ENCODE results near the gene CSNK1G3.
"Not testable (repeated sequence)": the region's sequence is repeated elsewhere in the genome, so short reads cannot be mapped to it uniquely, and the experiment has no call there.

CSNK1G3 gene

DNA sequence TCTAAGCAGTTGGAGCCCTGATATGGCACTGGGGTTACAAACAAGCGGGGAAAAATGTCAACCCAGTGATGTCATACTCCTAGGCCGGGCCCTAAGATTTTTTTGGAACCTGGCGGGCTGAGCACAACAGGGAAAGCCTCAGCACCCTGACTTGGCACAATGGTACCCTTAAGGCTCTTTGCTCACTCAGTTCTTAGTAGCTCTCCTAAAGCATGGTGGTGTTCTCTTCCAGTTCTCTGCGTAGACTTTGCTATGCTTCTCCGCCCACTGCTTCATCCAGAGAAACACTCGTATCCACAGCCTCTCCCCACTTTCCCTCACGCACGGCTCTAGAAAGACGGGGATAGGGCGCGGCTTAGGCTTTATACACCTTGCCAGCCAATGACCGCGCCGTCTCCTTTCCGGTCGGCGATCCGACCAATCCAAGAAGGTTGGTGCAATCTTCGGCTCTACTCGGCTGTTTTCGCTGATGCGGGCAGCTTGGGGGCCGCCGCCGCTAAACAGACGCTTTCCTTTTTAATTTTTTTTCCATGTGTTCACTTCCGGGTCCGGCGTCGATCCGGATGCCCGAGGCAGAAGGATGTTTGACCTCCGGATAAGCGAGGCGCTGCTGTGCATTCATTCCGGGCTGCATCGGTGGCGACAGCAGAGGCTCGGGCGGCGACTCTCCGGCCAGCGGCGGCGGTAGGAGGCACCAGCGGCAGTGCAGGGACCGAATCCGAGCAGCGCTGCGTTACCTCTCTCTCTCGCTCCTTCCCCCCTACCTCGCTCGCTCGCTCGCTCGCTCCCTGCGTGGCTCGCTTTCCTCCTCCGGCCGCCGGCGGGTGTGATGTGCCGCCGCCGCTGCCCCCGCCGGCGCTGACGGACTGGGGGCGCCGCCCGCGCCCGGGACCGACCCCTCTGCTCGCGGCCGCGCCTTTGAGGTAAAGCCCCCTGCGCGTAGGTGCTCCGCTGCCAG, at the start of gene CSNK1G3:
CSNK1G3 (plus strand) TSS at position 530 of the 958 bp plus-strand sequence. CDS start 33,487 bp downstream, outside the sequence.
- DNase-seq: peak; percentile 95

DNA sequence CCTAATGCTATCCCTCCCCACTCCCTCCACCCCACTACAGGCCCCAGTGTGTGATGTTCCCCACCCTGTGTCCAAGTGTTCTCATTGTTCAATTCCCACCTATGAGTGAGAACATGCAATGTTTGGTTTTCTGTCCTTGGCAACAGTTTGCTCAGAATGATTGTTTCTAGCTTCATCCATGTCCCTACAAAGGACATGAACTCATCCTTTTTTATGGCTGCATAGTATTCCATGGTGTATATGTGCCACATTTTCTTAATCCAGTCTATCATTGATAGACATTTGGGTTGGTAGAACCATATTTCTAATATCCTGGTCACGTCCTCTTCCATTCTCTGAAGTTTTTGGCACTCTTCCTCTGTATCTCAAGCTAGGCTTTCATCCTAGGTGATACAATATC, 45.1 kb upstream of the CSNK1G3 start:
- DNase-seq: not testable (repeated sequence)

DNA sequence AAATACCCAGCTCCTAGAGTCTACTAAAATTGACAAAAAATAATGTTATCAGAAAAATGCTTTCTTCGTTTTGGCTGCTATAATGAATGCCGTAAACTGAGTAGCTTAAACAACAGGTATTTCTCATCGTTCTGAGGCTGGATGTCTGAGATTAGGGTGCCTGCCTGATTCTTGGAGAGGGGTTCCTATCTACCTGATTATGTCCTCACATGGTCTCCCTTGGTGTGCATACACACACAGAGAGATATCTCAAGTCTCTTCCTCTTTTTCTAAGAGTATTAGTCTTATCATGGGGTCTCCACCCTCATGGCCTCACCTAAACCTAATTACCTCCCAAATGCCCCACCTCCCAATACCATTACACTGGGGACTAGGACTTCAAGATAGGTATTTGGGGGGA, 40.6 kb upstream of the CSNK1G3 start:
- DNase-seq: no peak

DNA sequence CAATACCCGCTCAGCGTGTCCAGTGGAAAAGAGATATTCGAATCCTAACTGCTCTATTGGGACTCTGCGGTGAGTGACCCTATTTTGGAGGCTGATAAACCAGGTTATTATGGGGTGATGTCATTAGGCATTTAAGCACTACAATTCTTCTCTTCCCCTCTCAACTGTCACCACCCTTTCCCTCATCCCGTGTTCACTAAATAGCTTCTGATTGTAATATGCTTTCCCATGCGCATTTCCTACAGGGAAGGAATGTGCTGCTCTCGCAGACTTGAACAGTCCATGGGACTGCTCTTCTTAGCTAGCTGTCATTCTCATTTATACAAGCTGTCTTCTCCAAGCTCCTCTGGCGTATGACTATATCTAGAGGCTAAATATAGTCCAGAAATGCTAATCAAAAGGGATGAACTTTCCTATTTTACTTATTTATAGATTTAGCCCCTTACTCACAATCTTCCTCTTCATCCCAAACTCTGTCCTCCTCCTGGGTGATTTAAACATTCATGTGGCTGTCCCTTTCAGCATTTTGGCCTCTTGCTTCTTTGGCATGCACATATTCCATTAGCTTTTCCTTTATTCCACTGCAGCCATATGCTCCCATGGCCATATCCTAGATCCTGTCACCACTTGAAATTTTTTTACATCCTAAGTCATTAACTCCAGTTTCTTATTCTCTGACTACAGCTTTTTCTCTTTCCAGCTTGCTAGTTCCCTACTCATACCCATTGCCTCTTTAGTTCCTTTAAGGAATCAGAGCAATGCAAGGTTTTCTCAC, 39.6 kb upstream of the CSNK1G3 start:
- no peak for DNase-seq

DNA sequence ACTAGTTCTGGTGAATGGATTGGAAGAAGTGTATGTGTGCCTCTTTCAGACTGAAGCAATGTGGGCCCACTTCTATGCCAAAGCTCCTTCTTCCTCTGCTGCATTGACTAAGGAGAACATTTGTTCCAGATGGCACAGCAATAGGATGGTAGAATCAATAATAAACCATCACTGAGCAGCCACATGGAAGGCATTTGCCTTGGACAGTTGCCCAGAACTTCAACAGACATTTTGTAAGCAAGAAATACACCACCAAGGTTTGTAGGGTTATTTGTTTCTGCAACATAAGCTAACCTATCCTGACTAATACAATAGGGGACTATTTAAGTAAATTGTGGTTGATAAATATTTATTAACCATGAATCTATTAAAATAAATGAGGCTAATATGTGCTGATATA, 37.7 kb upstream of the CSNK1G3 start:
- DNase-seq: no peak

DNA sequence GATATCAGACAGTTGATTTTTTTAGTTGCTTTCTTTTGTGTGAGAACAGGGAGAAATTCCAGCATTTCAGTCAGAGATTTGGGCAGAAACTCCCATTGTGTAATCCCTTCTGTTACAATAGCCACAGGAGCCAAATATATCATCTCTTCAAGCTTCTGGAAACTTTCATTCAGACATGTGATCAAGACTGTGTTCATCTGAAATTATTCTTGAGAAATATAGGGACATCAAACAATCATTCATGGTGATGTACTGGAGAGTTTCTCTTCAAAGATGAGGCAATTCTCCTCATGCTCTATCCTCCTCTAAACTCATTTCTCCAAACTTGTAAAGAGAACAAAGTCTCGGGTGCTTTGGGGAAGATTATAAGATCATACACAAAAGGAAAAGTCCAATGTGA, 35.2 kb upstream of the CSNK1G3 start:
- no peak for DNase-seq

DNA sequence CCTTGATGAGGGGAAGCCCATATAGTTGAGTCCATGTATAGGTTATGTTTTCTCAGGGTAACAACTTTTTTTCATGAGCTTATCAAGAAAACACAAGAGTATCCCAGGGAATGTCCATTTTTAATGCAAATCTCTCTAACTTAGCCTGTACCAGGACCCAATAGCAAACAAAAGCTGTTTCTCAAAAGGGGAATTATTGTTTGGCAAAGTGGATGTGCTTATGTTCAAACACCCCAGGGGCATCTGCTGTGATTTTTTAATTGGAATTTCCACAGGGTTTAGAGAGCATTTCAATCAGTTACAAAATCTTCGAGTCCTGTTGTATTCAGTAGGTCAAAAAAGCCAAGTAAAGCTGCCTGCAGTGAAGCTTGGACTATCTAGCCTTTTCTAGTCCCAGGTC, 33.4 kb upstream of the CSNK1G3 start:
- no peak for DNase-seq

DNA sequence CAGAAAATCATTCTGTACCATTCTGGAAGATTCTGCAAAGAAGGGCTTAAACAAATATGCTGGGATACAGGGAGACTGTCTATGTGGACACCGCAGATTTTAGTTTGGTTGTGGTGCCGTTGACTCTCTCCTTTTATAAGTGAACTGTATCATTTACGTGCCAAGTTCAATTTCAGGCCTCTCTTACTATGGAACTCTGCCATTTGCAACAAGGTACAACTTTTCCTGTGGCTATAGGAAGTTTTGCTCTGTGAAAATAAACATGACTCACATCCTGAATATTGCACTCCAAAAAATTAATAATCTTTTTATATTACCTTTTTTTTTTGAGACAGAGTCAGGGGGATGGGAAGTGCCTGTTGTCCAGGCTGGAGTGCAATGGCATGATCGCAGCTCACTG, 29.7 kb upstream of the CSNK1G3 start:
- no peak for DNase-seq

DNA sequence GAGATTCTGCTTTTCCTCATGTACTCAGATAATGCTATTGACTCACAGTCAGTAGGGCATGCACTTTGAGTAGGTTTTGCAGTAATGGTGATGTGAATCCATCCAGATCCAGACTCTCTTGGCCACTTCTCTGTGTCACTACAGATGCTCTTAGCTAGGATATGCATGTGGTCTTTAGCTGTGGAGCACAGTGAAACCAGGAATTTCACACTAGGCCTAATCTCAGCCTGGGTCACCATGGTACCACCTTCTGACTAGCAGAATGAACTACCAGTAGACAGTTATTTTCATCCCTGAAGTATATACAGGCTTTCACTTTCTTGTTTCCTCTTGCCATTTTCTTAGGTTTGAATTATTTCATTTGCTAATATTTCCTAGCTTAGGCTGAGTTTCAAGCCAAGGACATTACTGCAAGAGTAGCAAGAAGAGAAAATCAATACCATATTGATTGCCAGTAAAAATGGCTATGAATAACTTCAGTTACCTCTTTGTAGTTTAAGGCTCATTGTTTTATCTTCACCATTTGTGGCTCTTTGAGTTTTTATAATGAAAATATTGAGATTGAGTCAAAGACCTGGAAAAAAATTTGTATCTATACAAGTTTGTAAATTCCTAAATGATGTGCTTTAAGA, 28.4 kb upstream of the CSNK1G3 start:
- no peak for DNase-seq

DNA sequence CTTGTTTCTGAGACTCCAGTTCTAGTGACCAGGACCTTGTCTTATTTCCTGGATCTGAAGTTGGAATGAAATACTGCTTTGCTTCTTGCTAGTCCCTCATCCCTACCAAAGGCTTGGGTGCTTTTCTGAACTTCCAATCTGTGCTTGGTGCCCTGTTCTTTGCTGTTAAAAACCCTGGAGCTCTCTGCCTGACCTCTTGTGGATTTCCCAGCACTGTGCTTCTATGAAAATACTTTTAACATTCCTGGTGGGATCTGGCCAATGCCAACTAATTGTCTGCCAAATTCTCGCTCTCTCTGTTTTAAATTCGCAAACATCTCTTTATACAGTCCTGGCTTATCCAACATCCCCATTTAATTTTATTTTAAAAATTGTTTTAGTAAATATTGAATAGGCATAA, 26.7 kb upstream of the CSNK1G3 start:
- DNase-seq: no peak

DNA sequence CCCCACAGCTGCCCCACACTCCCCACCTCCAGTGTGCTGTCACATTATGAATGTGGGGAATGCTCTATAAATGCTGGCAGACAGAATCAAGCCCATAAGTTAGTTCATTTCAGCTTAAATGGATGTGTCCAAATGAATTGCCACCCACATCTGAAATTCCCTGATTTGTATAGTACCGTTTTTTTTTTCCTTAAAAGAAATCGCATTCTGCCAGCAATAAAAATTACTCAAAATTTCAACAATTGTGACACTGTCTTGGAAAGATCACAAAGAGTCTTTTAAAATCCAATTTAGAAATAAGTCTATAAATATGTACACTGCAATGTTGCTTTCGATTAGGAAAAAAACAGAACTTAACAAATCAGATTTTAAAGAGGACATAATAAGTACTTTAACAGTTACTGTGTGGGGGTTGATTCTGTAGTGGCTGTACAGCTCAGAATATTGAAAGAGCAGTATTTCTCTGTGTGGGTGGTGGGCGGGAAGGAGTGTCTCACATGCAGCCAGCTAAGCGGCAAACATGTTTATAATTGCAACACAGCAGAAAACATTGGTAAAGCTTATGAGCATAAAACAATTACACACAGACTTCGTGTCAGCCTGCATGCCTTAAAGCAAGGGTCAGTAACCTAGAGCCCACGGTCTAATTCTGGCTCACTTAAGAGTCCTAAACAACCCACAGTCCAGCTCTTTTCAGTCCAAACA, 24.9 kb upstream of the CSNK1G3 start:
- no peak for DNase-seq

DNA sequence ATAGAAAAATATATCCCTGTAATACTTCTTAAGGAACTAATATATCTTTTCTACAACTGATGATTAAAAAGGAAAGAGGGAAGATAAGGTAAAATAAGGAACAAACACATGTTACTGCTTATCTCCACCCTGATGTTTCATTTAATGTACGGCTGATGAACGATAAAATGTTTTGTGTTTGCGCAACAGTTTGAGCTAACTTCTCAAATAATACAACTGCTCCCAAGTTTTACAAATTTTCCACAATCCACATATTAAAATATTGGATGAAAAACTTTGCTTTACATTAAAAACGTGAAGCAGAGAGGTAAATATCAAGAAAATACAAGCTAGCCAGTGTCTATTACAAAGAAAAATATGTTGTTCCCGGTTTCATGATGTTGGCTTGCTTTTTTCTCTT, 21.0 kb upstream of the CSNK1G3 start:
- DNase-seq: no peak

DNA sequence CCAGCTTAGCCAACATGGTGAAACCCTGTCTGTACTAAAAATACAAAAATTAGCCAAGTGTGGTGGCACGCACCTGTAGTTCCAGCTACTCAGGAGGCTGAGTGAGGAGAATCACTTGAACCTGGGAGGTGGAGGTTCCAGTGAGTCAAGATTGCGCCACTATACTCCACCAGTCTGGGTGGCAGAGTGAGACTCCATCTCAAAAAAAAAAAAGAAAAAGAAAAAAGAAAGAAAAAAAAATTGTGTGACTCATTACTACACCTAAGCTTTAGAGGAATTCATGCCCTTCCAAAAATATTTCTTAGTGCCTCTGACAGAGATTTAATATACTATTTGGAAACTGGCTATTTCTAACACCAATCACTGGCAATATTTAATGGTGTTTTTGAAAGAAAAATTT, 16.8 kb upstream of the CSNK1G3 start:
- DNase-seq: not testable (repeated sequence)

DNA sequence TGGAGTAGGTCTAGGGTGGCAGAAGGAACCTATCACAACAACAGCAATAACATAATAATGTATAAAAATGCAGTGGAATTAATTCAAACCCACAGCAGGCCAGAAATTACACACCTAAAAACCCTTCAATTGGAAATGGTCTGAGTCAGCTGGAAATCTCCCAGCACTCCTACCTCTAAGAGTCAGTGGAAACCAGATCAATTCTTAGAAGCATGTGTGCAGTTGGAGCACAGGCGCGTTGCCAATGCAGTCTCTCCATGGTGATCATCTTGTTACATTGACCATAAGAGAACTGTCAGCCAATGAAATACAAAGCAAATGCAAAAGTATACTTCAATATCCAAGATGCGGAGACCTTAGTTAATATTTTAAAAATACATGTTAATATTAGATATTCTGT, 15.1 kb upstream of the CSNK1G3 start:
- no peak for DNase-seq

DNA sequence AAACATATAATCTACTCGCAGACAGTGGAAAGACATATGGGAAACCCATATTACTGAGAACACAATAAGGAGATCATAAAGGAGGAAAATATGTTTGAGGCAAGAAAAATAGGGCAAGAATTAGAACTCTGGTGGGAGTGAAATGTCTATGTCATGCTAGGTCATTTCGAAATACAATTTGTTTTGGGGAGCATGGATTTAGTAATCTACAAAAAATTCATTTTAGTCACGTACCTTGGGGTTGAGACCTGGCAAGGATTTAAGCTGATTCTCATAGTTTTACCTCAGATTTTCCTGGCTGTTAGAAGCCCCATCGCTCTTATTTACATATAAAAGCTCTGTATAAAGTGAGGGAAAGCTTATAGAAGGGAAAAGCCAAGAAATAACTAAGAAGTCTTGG, 11.5 kb upstream of the CSNK1G3 start:
- no peak for DNase-seq

DNA sequence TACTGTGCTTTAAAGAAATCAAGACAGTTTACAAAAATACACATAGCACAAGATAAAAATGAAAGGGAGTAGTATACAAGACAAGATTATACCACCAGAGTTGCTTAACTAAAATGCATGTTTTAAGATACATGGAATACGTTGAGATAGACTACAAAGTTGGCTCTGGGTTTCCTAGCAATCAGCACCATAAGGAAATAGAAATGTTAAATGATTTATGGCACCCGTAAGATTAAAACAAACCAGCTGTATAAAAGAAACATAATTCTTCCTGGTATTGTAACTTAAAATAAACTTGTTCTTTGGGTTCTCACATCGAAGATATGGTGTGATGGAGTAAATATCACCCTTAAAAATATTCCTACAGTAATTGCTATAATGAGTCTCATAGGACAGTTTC, 9.9 kb upstream of the CSNK1G3 start:
- no peak for DNase-seq

DNA sequence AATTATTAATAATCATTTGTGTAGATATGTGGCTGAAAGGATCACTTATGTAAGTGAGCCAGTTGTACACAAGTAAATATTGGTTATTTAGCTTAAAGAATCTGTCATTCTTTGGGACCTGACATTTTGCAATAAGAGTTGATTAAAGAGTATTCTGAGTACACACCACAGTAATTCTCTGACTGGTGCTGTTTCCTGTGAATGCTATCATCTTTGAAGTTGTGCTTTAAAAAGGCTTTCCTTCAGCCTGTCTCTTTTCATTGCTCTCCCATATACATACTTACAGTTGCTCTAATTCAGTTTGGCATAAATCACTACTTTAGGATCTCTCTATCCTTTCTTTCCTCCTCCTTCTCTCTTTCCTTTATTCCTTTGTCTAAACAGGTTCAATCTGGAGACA, 8.7 kb upstream of the CSNK1G3 start:
- DNase-seq: no peak

DNA sequence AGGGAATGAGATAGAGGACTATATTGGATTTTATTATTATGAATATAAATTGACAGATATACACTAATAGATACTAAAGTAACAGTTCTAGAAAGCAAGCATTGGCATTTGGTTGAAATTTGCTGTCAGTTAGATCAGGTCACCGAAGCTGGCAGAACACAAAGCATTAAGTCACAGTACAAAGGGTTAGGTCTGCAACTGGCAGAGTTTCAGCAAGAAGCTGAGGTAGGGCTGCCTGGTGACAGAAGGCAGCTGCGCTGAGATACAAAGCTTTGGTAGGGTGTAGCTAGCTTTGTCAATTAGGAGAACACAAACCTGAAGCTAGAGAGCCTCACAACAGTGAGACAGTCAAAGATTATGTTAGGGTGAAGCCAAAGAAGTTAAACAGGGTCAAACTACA, 6.3 kb upstream of the CSNK1G3 start:
- peak; percentile 34 for DNase-seq

DNA sequence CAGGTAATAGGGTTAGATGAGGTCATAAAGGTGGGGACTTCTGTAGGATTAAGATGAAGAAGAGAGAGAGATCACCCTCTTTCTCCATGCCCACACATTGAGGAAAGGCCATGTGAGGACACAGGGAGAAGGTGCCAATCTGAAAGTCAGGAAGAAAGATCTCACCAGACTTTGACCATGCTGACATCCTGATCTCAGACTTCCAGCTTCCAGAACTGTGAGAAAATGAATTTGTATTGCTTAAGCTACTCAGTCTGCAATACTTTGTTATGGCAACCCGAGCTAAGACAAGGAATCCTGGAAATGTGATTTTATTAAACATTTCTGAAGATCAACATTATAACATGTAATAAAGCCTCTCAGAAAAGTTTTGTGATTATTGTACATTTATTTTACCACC, 3.5 kb upstream of the CSNK1G3 start:
- DNase-seq: no peak

DNA sequence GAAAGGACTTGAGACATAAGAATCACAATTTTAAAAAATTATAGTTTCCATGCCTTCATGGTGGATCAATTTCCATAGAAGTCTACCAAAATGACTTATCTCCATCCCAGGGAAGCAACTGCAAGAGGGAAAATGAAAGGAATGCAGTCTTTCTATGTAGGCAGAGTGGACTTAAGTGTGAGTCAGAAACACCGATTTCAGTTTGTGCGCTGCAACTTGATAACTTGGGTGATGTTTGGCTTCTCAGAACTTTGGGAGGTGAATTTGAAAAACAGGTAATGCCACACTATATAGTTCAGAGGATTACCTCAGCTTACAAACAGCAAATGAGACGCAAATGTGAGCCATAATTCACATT, 708 bp upstream of the CSNK1G3 start:
- no peak for DNase-seq

DNA sequence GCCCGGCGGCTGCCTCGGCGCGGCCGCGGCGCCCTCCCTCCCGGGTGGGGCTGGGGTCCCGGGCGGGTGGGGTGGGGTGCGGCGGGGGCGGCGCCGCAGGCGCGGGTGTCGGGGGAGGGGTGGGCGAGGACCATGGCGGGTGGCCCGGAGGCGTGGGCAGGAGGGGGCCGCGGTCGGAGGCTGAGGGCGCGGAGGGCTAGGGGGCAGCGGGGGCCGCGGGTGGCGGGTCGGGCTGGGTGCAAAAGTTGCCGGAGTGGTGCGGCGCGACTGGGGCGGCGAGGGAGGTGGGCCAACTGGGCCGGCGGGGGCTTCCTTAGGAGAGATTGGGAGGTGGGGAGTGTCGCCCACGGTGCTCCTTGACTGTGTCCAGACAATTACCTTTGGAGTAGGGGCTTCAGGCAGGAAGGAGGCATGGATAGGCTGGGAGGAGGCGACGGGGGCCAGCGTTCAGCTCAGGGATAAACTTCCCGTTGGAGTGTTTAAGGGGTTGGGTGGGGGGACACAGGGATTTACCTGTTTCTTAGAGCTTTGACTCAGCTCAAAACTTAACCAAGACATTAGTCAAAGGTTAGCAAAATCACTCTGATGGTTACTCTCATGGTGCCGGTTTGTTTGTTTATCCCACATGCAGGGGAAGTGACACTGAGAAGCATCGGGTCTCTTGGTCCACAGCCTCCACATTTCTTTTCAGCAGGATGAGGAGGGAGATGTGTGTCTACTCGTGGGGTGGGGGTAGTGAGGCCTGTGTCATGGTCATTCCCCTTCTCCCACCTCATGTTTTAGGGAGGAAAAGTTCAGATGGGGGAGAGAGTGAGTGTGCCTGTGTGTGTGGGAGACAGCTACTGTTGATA, 859 bp downstream of the CSNK1G3 start:
- no peak for DNase-seq

Data from NCI-H774 (cell line).